ENCODE results near the gene ZFP37.
"Not testable (repeated sequence)": the region's sequence is repeated elsewhere in the genome, so short reads cannot be mapped to it uniquely, and the experiment has no call there.

Gene ZFP37

DNA sequence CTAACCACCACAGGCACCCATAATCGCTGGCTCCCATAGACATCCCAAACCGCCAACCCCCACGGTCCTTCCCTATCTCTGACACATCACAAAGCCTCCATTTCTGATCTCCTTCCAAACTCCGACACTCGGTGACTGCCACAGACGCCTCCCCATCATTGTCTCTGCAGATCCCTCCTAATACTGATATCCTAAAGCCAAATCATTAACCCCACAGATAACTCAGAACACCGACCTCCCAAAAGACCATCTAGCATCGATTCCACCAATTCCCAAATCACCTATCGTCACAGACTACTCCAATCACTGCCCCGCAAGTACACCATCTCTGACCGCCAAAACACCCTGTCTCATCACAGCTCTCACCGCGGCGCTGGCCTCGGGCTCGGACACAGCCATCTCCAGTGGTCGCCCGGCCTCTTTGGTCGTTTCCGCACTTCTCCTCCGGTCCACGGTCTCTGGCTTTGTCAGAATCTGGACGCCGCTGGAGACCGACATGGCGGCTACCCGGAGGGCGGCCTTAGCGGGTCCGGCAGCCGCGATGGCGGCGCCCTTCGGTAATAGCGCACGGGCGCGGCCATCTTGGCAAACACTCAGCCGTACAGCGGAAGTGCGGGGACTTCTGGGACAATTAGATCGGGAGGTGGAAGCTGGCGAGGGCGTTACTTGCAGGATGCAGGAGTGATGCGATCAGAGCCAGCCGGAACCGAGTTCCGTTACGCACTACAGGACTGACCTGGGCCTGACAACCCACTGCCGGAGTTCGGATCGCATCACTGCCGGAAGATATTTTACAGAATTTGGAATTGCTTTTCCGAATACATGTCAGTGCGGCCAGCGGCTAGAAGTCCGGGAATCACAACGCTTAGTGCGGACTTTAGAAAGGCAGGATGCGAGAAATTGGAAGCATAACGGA lies at the start of gene ZFP37:
Gene ZFP37 (minus strand): TSS at position 534 of the 916 bp plus-strand sequence. CDS start 36 bp downstream, at position 498.
- DNase-seq (ENCODE audit: low read depth), result peak; percentile 94

- DNase-seq (ENCODE audit: low read depth), result not testable (repeated sequence)
Observed at GRCh38 chr9:113105345-113105744, 48.8 kb upstream of the ZFP37 start.

GRCh38 chr9:113095561-113095960 lies 39.0 kb upstream of the ZFP37 start:
- DNase-seq (ENCODE audit: low read depth), result no peak

DNA sequence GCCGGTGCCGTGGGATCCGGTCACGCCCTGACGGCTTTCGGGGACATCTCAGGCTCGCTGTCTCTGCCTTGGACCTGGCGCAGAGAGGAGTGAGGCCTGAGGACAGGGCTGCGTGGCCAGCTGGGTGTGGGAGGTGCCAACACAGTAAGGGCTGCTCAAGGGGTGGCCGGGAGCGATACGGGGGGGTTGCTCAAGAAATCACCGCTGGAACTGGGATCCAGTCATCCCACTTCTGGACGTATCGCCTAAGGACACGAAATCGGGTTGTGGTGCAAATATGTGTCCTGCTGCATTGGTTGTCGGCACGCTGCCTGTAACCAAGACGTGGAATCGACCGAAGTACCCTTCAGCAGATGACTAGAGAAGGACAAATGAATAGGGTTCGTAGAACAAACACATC lies 33.4 kb upstream of the ZFP37 start:
- DNase-seq (ENCODE audit: low read depth), result not testable (repeated sequence)

DNA sequence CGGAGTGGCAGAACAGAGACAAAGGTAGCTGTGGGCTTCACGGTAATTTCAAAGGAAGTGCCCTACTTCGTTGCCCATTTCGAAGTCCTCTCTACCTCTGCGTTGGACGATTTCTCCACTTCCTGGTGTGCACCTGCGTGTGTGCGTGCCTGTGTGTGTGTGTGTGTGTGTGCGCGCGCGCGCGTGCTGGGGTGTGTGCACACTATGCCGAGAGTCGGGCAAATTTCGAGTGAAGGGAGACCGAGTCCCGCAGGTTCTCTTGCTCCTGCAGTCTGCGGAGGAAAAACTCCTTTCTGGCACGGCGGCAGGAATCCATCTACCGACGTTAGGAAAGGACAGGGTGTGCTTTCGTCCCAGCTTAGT lies 32.6 kb upstream of the ZFP37 start:
- not testable (repeated sequence) for DNase-seq (ENCODE audit: low read depth)

- not testable (repeated sequence) for DNase-seq (ENCODE audit: low read depth)
Observed at GRCh38 chr9:113088456-113089142, 32.1 kb upstream of the ZFP37 start.

DNA sequence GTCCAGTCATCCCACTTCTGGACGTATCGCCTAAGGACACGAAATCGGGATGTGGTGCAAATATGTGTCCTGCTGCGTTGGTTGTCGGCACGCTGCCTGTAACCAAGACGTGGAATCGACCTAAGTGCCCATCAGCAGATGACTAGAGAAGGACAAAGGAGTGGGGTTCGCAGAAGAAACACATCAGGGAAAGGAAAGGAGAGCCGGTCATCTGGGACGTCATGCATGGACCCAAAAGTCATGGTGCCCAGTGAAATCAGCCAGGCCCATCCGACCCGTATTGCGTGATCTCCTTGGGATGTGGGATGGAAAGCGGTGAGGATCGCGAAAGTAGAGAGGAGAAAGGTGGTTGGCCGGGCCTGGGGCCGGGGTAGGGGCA lies 6.4 kb upstream of the ZFP37 start:
- DNase-seq (ENCODE audit: low read depth), result not testable (repeated sequence)

DNA sequence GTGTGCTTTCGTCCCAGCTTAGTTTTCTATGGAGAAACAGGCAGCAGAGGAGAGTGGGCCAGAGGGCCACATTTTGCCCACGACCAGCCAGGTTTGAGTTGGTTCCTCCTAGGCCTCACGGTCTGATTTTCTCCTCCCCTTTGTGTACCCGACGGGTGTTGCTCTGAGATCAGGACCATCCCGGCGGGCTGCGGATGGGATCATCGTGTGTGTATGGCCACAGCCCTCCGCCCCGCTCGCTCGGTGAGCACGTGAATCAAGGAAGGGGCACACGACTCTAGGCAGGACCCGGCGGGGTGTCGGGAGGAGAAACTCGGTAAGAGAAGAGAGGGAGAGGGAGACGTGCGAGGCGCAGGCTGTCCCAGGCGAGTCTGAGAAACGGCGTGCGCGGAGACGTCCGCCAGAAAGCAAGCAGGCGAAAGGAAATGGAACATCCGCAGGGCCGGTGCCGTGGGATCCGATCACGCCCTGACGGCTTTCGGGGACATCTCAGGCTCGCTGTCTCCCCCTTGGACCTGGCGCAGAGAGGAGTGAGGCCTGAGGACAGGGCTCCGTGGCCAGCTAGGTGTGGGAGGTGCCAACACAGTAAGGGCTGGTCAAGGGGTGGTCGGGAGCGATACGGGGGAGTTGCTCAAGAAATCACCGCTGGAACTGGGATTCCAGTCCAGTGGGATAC lies 5.9 kb upstream of the ZFP37 start:
- not testable (repeated sequence) for DNase-seq (ENCODE audit: low read depth)

GRCh38 chr9:113061072-113061850 lies 4.7 kb upstream of the ZFP37 start:
- not testable (repeated sequence) for DNase-seq (ENCODE audit: low read depth)

GRCh38 chr9:113059581-113060284 lies 3.2 kb upstream of the ZFP37 start:
- peak; percentile 4 for DNase-seq (ENCODE audit: low read depth)

DNA sequence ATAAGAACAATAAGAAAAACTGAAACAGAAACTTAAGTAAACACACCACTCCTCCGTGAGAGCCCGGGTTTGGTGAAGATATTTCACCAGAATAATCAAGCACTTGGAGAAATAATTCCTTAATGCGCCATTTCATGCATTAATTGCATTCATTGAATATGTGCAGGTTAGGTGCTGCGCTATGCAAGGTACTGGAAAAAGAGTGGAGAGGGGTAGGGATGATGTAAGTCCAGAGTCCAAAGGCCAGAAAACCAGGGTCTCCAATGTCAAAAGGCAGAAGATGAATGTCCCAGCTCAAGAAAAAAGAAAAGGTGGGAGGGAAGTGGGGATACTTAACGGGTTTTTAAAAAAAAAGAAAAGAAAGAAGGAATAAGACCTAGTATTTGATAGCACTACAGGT lies 669 bp upstream of the ZFP37 start:
- no peak for DNase-seq (ENCODE audit: low read depth)

- peak; percentile 4 for DNase-seq (ENCODE audit: low read depth)
Observed at GRCh38 chr9:113042884-113043657, 13.5 kb downstream of the ZFP37 start.

DNA sequence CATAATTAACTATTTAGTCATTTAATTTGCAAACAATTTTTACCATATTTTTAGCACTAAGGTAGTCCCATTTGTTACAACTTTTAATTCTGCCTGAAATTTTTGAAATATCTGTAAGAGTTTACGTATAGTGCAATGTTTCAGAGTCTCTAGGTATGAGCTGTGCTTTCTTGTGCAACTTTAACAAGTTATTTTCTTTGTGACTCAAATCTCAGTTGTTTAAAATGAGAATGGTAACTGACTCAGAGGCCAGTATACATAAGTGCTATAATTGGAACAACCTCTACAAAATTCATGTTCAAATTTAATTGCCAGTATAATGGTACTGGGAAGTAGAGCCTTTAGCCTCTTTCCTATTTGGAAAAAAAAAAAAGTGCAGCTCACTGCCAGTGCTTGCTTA lies 30.3 kb downstream of the ZFP37 start:
- peak; percentile 8 for DNase-seq (ENCODE audit: low read depth)

- no peak for DNase-seq (ENCODE audit: low read depth)
Observed at GRCh38 chr9:113018247-113018646, 38.3 kb downstream of the ZFP37 start.

GRCh38 chr9:113012492-113012891 lies 44.0 kb downstream of the ZFP37 start:
- no peak for DNase-seq (ENCODE audit: low read depth)

GRCh38 chr9:113011911-113012381 lies 44.6 kb downstream of the ZFP37 start, which contains the start of gene ZNF883:
TSS of gene ZNF883 (minus strand) at chr9:113012192.
- peak; percentile 33 for DNase-seq (ENCODE audit: low read depth)

DNA sequence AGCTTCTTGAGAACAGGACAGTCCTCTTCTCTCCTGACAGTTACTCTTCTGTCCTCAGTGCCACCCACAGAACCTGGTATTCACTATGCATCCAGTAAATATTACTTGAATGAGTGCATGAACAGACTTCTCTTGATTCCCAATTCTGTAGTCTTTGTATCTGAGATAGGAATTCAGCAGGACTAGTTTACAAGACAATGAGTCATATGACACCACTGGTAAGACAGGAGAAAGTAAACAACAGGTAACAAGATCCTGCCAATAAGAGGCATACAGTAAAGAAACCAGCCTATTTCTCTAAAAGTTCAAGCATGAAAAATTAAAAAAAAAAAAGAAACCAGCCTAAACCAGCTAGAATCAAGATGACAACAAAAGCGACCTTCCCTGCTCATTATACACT lies 50.7 kb downstream of the ZFP37 start:
- DNase-seq (ENCODE audit: low read depth), result no peak

DNA sequence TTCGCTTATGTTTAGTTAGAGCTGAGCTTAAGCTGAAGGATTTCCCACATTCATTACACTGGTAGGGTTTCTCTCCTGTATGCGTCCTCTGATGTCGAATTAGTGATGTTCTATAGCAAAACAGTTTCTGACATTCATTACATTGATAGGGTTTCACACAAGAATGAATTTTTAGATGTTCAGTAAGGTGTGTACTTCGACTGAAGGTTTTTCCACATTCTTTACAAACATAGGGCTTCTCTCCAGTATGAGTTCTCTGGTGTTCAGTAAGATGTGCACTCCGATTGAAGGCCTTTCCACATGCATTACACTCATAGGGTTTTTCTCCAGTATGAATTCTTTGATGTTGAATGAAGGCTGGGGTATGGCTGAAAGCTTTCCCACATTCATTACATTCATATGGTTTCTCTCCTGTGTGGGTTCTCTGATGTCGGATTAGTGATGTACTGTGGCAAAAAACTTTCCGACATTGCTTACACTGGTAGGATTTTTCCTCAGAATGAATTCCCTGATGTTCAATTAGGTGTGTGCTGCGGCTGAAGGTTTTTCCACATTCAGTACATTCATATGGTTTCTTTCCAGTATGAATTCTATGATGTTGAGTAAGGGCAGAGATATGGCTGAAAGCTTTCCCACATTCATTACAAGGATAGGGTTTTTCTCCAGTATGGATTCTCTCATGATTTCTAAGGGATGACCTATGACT lies 59.1 kb downstream of the ZFP37 start:
- DNase-seq (ENCODE audit: low read depth), result no peak

Data from EH (cell line).